RWPE2 (cell line): Measurements from ENCODE around the gene EIF2AK2.

Experiments used
- ATAC-seq: fragments of 200-7000 bp; cut with Tn5 transposase; 3 replicates; pipeline ENCODE4 v1.9.1; 2021; ENCODE audit warnings: low read depth
- DNase-seq: peaks from one replicate; pipeline ENCODE4 v3.0.0-alpha.2; 2020; ENCODE audit warnings: low spot score
- H3K27ac ChIP-seq: fragments of 450-650 bp; 2 replicates; pipeline ENCODE4 v1.5.1; 2017; ENCODE audit warnings: mild to moderate bottlenecking; ENCODE audit not compliant: poor library complexity, severe bottlenecking
- H3K27me3 ChIP-seq: fragments of 250-450 bp; sonication (Bioruptor Pico); 2 replicates; pipeline ENCODE4 v1.5.1; 2021; ENCODE audit warnings: mild to moderate bottlenecking, moderate library complexity; ENCODE audit not compliant: insufficient read depth, poor library complexity, severe bottlenecking
- H3K36me3 ChIP-seq: fragments of 250-450 bp; sonication (Bioruptor Pico); 2 replicates; pipeline ENCODE4 v1.5.1; 2020; ENCODE audit warnings: low read depth, mild to moderate bottlenecking, moderate library complexity
- H3K4me1 ChIP-seq: fragments of 250-450 bp; sonication (Bioruptor Pico); 2 replicates; pipeline ENCODE4 v1.5.1; 2021; ENCODE audit warnings: mild to moderate bottlenecking, moderate library complexity; ENCODE audit not compliant: insufficient read depth, poor library complexity, severe bottlenecking
- H3K4me3 ChIP-seq: fragments of 250-450 bp; sonication (Bioruptor Pico); 2 replicates; pipeline ENCODE4 v1.5.1; 2021; ENCODE audit warnings: mild to moderate bottlenecking, moderate library complexity; ENCODE audit not compliant: severe bottlenecking
- H3K9me3 ChIP-seq: fragments of 250-450 bp; sonication (Bioruptor Pico); 2 replicates; pipeline ENCODE4 v1.5.1; 2021; ENCODE audit warnings: mild to moderate bottlenecking, moderate library complexity; ENCODE audit not compliant: severe bottlenecking
- CTCF ChIP-seq: fragments of 450-650 bp; IDR thresholded peaks from one replicate; pipeline ENCODE4 v1.5.1; 2017; ENCODE audit warnings: mild to moderate bottlenecking, moderate library complexity; ENCODE audit not compliant: poor library complexity, severe bottlenecking

EIF2AK2 gene

GRCh38 chr2:37080689-37081088 lies 76.1 kb downstream of the EIF2AK2 start:
- no peak for TF ChIP-seq CTCF
- Histone ChIP-seq H3K27ac (no peak overlapping the region), H3K36me3 (peaks cover 56% of the 10 kb centered on the region), H3K27me3 (no peaks in the 10 kb centered on the region), H3K4me1 (peaks cover 14% of the 10 kb centered on the region), H3K4me3 (no peak overlapping the region), H3K9me3 (no peaks in the 10 kb centered on the region)
- ATAC-seq = no peak
- DNase-seq = no peak

DNA sequence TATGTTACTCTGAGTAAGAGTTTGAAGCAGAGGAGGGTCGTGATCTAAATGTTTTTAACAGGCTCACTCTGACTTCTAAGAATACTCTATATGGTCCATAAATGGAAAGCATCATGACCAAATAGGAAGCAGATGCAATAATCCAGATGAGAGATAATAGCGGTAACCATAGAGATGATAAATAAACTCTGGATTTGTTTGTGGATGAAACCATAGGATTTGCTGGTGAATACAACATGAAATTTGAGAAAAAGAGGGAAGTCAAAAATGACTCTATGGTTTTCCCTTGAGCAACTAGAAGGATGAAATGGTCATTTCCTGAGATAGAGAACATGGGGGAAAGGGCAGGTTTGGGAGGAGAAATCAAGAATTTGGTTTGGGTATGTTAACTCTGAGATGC lies 76.5 kb downstream of the EIF2AK2 start:
- H3K36me3 ChIP-seq = peaks cover 61% of the 10 kb centered on the region
- H3K9me3 ChIP-seq = no peaks in the 10 kb centered on the region
- no peak for TF ChIP-seq CTCF
- H3K4me1 ChIP-seq = peaks cover 11% of the 10 kb centered on the region
- no peak overlapping the region for H3K27ac ChIP-seq
- no peaks in the 10 kb centered on the region for H3K27me3 ChIP-seq
- DNase-seq = no peak
- no peak overlapping the region for H3K4me3 ChIP-seq
- no peak for ATAC-seq

GRCh38 chr2:37070931-37071330 lies 85.8 kb downstream of the EIF2AK2 start:
- Histone ChIP-seq H3K27me3 (no peaks in the 10 kb centered on the region), H3K9me3 (no peaks in the 10 kb centered on the region), H3K36me3 (peaks cover 82% of the 10 kb centered on the region), H3K4me1 (no peaks in the 10 kb centered on the region), H3K4me3 (no peak overlapping the region), H3K27ac (no peak overlapping the region)
- DNase-seq (no peak), ATAC-seq (no peak)
- TF ChIP-seq CTCF = no peak

GRCh38 chr2:37068686-37069085 lies 88.1 kb downstream of the EIF2AK2 start:
- H3K4me1 ChIP-seq = no peaks in the 10 kb centered on the region
- no peak overlapping the region for H3K27ac ChIP-seq
- peaks cover 82% of the 10 kb centered on the region for H3K36me3 ChIP-seq
- no peak overlapping the region for H3K4me3 ChIP-seq
- ATAC-seq (no peak), DNase-seq (no peak)
- TF ChIP-seq CTCF = no peak
- no peaks in the 10 kb centered on the region for H3K27me3 ChIP-seq
- H3K9me3 ChIP-seq = no peaks in the 10 kb centered on the region

DNA sequence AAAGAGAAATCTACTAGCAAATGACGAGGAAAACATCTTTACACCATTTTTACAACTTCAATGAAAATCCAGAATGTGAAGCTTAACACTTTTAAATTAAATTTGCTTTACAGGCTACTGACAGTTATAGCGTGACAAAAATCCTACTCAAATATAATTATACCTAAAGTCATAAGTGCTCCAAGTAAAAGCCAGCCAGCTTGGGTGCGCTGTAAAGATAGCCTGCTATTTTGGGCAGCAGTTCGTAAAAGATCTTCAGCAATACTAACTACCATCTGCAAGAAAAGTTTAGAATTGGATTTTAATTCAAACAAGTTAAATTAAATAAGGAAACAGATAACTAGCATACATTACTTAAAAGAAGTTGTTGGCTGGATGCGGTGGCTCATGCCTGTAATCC lies 95.0 kb downstream of the EIF2AK2 start:
- ATAC-seq (no peak), DNase-seq (no peak)
- H3K36me3 ChIP-seq = peaks cover 84% of the 10 kb centered on the region
- H3K4me1 ChIP-seq = no peaks in the 10 kb centered on the region
- TF ChIP-seq CTCF = no peak
- H3K27me3 ChIP-seq = no peaks in the 10 kb centered on the region
- no peak overlapping the region for H3K27ac ChIP-seq
- no peak overlapping the region for H3K4me3 ChIP-seq
- no peaks in the 10 kb centered on the region for H3K9me3 ChIP-seq
